NB4 (cell line): ENCODE results near the gene LAMTOR4.
"Not testable (repeated sequence)": the region's sequence is repeated elsewhere in the genome, so short reads cannot be mapped to it uniquely, and the experiment has no call there.

Experiments used
- CTCF ChIP-seq: IDR thresholded peaks from one replicate; pipeline ENCODE4 v1.5.1; 2012; ENCODE audit warnings: low read depth, low read length
- MYC ChIP-seq: IDR thresholded peaks from 2 replicates; pipeline ENCODE4 v1.6.1; 2011; ENCODE audit warnings: low read depth, low read length
- POLR2A ChIP-seq: IDR thresholded peaks from 2 replicates; pipeline ENCODE4 v1.6.1; 2011; ENCODE audit warnings: mild to moderate bottlenecking; ENCODE audit not compliant: insufficient read length; ENCODE audit errors: extremely low read depth
- TF ChIP-seq, protein P1 (sequence below): IDR thresholded peaks from 2 replicates; pipeline ENCODE4 v1.6.1; 2011; ENCODE audit warnings: low read depth, low read length

DNA sequence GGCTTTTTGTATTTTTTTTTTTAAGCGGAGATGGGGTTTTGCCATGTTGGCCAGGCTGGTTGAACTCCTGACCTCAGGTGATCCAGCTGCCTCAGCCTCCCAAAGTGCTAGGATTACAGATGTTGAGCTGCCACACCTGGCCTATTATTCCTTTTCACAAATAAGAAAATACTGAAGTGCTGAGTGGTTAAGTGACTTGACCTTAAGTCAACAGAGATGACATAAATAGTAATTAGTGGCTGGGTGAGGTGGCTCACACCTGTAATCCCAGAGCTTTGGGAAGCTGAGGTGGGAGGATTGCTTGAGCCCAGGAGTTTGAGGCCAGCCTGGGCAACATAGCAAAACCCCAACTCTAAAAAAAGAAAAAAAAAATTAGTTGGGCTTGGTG is 18.5 kb upstream of the LAMTOR4 start:
- not testable (repeated sequence) for TF ChIP-seq CTCF, POLR2A, MYC
- TF ChIP-seq, protein P1, sequence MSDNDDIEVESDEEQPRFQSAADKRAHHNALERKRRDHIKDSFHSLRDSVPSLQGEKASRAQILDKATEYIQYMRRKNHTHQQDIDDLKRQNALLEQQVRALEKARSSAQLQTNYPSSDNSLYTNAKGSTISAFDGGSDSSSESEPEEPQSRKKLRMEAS = not testable (repeated sequence)
